Measurements from ENCODE around the gene ATXN7L2.

The ATXN7L2 gene

GRCh38 chr1:109495738-109496137, 12.0 kb downstream of the ATXN7L2 start:
- H3K4me3 ChIP-seq (ENCODE audit: control insufficient read depth, low read depth, low read length): no peak overlapping the region
- TF ChIP-seq, protein P1, sequence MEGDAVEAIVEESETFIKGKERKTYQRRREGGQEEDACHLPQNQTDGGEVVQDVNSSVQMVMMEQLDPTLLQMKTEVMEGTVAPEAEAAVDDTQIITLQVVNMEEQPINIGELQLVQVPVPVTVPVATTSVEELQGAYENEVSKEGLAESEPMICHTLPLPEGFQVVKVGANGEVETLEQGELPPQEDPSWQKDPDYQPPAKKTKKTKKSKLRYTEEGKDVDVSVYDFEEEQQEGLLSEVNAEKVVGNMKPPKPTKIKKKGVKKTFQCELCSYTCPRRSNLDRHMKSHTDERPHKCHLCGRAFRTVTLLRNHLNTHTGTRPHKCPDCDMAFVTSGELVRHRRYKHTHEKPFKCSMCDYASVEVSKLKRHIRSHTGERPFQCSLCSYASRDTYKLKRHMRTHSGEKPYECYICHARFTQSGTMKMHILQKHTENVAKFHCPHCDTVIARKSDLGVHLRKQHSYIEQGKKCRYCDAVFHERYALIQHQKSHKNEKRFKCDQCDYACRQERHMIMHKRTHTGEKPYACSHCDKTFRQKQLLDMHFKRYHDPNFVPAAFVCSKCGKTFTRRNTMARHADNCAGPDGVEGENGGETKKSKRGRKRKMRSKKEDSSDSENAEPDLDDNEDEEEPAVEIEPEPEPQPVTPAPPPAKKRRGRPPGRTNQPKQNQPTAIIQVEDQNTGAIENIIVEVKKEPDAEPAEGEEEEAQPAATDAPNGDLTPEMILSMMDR (IDR thresholded peaks at IDR 0.05; ENCODE audit: control insufficient read depth, insufficient read depth, low read depth, low read length, missing control alignments): no peak
- no peak for DNase-seq (ENCODE audit: low read depth)

GRCh38 chr1:109497449-109498160, 13.9 kb downstream of the ATXN7L2 start:
- TF ChIP-seq, protein P1 (IDR thresholded peaks at IDR 0.05; ENCODE audit: control insufficient read depth, insufficient read depth, low read depth, low read length, missing control alignments): no peak
- DNase-seq (ENCODE audit: low read depth): no peak
- no peak overlapping the region for H3K4me3 ChIP-seq (ENCODE audit: control insufficient read depth, low read depth, low read length)

DNA sequence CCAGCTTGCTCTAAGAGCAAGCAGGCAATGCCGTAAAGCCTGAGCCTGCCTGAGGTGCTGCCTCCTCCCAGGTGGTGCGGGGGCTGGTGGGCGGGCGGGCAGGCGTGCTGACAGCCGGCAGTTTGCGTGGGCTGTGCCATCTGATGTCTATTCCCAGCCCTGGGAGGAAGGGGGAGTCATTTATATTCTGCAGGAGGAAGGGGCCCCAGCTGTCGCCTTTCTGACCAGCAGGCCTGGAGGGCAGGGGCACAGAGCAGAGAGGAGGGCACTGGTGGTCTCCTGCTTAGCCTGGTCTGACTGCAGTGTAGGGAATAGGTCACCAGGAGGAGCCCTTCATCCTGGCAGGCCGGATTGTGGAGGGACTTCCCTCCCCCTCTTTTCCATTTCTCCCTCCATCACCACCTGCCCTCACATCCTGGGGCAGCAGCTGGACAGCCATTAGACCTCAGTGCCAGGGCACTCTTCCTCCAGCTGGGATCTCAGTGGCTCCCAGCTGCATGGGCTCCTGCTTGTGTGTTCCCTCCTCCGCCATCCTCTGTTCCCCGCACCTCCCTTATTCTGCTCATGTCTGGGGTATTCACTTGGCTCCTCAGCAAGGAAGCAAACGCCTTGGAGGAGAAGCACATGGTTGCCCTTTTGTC, 14.6 kb downstream of the ATXN7L2 start:
- no peak for DNase-seq (ENCODE audit: low read depth)
- TF ChIP-seq, protein P1 (IDR thresholded peaks at IDR 0.05; ENCODE audit: control insufficient read depth, insufficient read depth, low read depth, low read length, missing control alignments): peak; percentile 68
- H3K4me3 ChIP-seq (ENCODE audit: control insufficient read depth, low read depth, low read length): no peak overlapping the region

- no peak overlapping the region for H3K4me3 ChIP-seq (ENCODE audit: control insufficient read depth, low read depth, low read length)
- TF ChIP-seq, protein P1 (IDR thresholded peaks at IDR 0.05; ENCODE audit: control insufficient read depth, insufficient read depth, low read depth, low read length, missing control alignments): no peak
- DNase-seq (ENCODE audit: low read depth): no peak
Measured at GRCh38 chr1:109499081-109499480, 15.4 kb downstream of the ATXN7L2 start.

DNA sequence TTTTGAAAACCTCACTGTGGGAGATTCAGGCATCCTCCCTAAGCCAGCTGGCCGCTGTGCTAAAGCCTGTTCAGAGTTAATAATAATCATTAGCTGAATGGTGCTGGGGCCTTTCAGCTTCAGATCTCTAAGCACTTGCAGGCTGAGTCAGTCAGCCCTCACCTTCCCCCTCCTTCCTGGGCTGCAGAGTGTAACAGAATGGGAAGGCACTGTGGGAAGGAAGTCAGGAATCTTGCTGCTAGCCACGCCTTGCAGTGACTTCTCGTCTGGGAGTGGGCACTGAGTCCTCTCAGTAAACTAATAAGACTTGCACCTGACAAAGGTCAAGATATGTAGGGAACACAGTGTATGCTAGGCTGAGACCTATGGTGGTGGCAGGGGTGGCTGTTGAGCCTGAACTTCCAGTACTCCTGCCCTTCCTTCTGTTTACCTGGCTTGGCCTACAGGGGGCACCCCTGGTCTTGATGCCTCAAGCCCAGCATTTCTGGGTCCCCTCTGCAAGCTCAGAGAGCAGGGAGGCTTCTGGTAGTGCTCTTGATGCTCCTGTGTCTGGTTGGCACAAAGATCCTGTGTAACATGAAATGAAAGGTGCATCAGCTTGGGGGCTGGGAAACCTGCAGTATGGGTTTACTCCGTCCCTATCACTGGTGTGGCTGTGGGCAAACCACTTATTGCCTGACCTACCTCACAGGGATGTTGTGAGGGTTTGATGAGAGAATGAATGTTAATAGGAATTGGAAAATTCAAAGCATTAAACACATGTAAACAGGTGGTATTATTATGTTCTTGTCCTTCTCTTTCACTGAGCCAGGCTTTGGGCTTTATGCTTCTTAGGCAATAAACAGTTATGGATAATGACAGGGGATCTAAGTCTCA, 16.2 kb downstream of the ATXN7L2 start:
- DNase-seq (ENCODE audit: low read depth): no peak
- H3K4me3 ChIP-seq (ENCODE audit: control insufficient read depth, low read depth, low read length): no peak overlapping the region
- TF ChIP-seq, protein P1 (IDR thresholded peaks at IDR 0.05; ENCODE audit: control insufficient read depth, insufficient read depth, low read depth, low read length, missing control alignments): peak; percentile 60

DNA sequence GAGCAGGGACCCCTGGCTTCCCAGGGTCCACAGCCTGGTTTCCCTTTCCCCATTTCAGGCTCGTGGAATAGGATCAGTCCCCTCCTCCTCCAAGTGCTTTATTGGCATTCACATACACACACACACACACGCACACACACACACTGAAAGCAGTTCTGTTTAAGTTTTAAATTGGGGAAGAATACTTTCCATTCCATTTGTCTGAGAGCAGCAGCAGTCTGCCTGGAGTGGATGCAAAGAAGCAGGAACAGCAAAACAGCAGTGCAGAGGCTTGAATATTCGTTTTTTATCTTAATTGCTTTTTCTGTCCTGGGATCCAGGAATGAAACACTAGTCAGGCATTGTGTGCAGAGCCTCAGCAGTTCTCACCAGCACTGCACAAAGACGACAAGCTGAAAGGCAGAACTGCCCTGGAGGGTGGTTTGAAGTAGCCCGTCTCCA, 17.3 kb downstream of the ATXN7L2 start:
- peak; percentile 85 for DNase-seq (ENCODE audit: low read depth)
- no peak overlapping the region for H3K4me3 ChIP-seq (ENCODE audit: control insufficient read depth, low read depth, low read length)
- TF ChIP-seq, protein P1 (IDR thresholded peaks at IDR 0.05; ENCODE audit: control insufficient read depth, insufficient read depth, low read depth, low read length, missing control alignments): no peak
